ENCODE results near the gene AP4B1. TPM values are rescaled to one million over a fixed set of nuclear protein-coding genes. Genes with fewer than 3 reads are reported as not detected.
A peak's percentile ranks its signal among the peaks of the same experiment; 100 is the strongest.

Gene AP4B1
- total and polyA plus RNA-seq, 9 of the 15 experiments (the other 6 are each of a cell fraction or from before 2014, with no cell fraction given) = 15.8 to 36.5 (median 24.6) TPM

DNA sequence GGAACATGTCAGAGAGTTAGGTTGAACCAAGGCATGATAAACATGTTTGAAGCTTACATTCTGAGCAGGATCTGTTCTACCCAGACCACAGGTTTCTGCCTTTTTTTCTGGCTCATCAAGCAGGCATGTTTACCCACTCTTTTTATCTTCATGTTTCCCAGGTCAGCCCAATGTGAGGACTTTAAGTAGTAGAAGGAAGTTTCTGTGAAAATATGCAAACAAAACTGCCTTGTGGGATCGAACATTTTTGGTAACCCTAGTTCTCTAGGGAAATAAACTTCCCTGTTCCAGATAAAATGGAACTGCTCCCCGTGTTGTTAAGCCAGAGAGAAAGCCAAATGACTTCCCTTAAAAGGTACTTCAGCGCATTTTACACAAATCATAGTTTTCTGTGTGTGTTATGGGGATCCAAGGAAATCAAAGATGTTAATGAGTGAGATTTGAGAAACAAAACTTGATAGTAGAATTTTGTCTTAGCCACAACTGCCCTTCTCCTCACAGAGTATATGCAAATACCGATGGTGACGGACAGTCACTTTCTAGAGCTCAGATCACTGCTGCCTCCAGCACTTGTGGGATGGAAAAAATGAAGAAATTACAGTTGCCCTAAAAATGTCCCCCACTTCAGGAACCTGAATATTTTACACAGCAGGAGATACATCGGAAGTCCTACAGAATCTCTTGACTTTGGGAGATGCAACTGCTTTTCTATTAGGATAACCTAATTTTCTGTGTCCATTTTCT is 23.8 kb upstream of the AP4B1 start (continued):
- TF ChIP-seq MLX (CRISPR knock-in tag; conservative IDR thresholded peaks at IDR 0.05) (0 out of 4 replicates have a peak, but pooled peaks of 1 of the 2 experiments have one; percentile 18), FOXP1 (CRISPR knock-in tag; IDR thresholded peaks at IDR 0.05) (no peak), ZBTB34 (CRISPR knock-in tag; IDR thresholded peaks at IDR 0.05) (no peak), FOXK2 (conservative IDR thresholded peaks at IDR 0.05 in 1 of 2, IDR thresholded peaks at IDR 0.05 in 1 of 2; ENCODE audit: low read depth in 2 of 2) (peak in 1 of 2 experiments; percentile 47; a peak in 2 of 4 replicates), EGR1 (conservative IDR thresholded peaks at IDR 0.05) (no peak), TCFL5 (CRISPR knock-in tag; conservative IDR thresholded peaks at IDR 0.05) (no peak), CHD4 (IDR thresholded peaks at IDR 0.05; ENCODE audit: insufficient read depth, insufficient replicate concordance, low read depth, low read length, poor library complexity, severe bottlenecking) (no peak), BACH1 (tag; IDR thresholded peaks at IDR 0.05) (no peak), ZKSCAN1 (IDR thresholded peaks at IDR 0.05; ENCODE audit: low read depth, low read length) (no peak), ZNF174 (CRISPR knock-in tag; IDR thresholded peaks at IDR 0.05) (no peak), ZNF408 (CRISPR knock-in tag; IDR thresholded peaks at IDR 0.05; ENCODE audit: low read depth) (no peak), ETV6 (IDR thresholded peaks at IDR 0.05; ENCODE audit: borderline replicate concordance in 1 of 2, low read depth in 2 of 2, low read length in 1 of 2) (0 out of 4 replicates have a peak, but pooled peaks of 1 of the 2 experiments have one; percentile 1), ETV6 (CRISPR knock-in tag; IDR thresholded peaks at IDR 0.05; ENCODE audit: borderline replicate concordance) (no peak), NCOA2 (IDR thresholded peaks at IDR 0.05; ENCODE audit: partially characterized antibody in 2 of 2) (no peak), PURB (CRISPR knock-in tag; IDR thresholded peaks at IDR 0.05; ENCODE audit: low read depth) (no peak), E2F1 (CRISPR knock-in tag; IDR thresholded peaks at IDR 0.05) (no peak), MAFF (IDR thresholded peaks at IDR 0.05; ENCODE audit: low read length) (no peak), HNRNPL (IDR thresholded peaks at IDR 0.05; ENCODE audit: low read depth, low read length) (no peak), POLR3A (IDR thresholded peaks at IDR 0.05; ENCODE audit: borderline replicate concordance, extremely low read depth, insufficient read depth, insufficient read length) (no peak), JUNB (CRISPR knock-in tag; conservative IDR thresholded peaks at IDR 0.05) (0 out of 2 replicates have a peak, but pooled peaks have one; percentile 28), RUNX1 (IDR thresholded peaks at IDR 0.05; ENCODE audit: low read depth) (no peak)
- TF ChIP-seq, protein P1, sequence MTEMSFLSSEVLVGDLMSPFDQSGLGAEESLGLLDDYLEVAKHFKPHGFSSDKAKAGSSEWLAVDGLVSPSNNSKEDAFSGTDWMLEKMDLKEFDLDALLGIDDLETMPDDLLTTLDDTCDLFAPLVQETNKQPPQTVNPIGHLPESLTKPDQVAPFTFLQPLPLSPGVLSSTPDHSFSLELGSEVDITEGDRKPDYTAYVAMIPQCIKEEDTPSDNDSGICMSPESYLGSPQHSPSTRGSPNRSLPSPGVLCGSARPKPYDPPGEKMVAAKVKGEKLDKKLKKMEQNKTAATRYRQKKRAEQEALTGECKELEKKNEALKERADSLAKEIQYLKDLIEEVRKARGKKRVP (CRISPR knock-in tag; IDR thresholded peaks at IDR 0.05) = no peak

Measured in K562 (cell line).